HCT116 (cell line): ENCODE measurements around the gene PPP1R1B. TPM values are rescaled to one million over a fixed set of nuclear protein-coding genes. Genes with fewer than 3 reads are reported as not detected.

Experiments used
- ATAC-seq: fragments of 200-7000 bp; cut with Tn5 transposase; 2 replicates; pipeline ENCODE4 v1.9.1; 2020; ENCODE audit warnings: mild to moderate bottlenecking, moderate library complexity
- BruUV-seq: library from RNA; stranded (reverse); fragments of 400-500 nt; replicated peaks from 2 replicates; lab custom pipeline; 2021; lab: Mats Ljungman, UMichigan
- CTCF ChIA-PET: fragments of 300-600 bp; sonication (Branson Sonifier 250); formaldehyde crosslinking; loops from one replicate; lab custom pipeline; 2021; ENCODE audit warnings: antibody characterized with exemption; lab: Charles Lee
- POLR2A ChIA-PET: fragments of 300-600, 350-600 bp; sonication (Branson Sonifier 250); formaldehyde crosslinking; loops from one replicate; lab custom pipeline; 2021; ENCODE audit warnings: antibody characterized with exemption; lab: Charles Lee
- RAD21 ChIA-PET, 2 experiments: fragments of 300-600 bp; sonication (Branson Sonifier 250); formaldehyde crosslinking; loops; one replicate each; lab custom pipeline; 2023; ENCODE audit warnings: low total read pairs in 2 of 2; ENCODE audit not compliant: uncharacterized antibody in 2 of 2, unreplicated experiment in 2 of 2, low non-redundant PET in 1 of 2; lab: Charles Lee
- DNase-seq: peaks from one replicate; pipeline ENCODE4 v3.0.0-alpha.2; 2010; ENCODE audit warnings: low read depth, low spot score
- H2AFZ ChIP-seq: fragments of 200-600 bp; shearing (Covaris generic), sonication (generic); 2 replicates; pipeline ENCODE4 v1.6.1; 2017; ENCODE audit warnings: low read depth, mixed run types, mixed read lengths, antibody characterized with exemption, low read length; ENCODE audit not compliant: poor library complexity, severe bottlenecking
- H3K27ac ChIP-seq: 2 replicates; pipeline ENCODE4 v1.5.1; 2012; ENCODE audit warnings: low read depth, low read length
- H3K27me3 ChIP-seq: fragments of 200-600 bp; sonication (generic); 2 replicates; pipeline ENCODE4 v1.6.1; 2016; ENCODE audit warnings: mixed run types, low read length, mixed read lengths; ENCODE audit not compliant: insufficient read depth
- H3K36me3 ChIP-seq, 2 experiments: fragments of 200-500 bp in 1 of 2; fragments of 200-600 bp in 1 of 2; sonication (Bioruptor generic) in 1 of 2; sonication (generic) in 1 of 2; 2 replicates each; pipeline versions ENCODE4 v1.5.1 to v1.6.1; 2014 to 2016; ENCODE audit warnings: low read length in 2 of 2, inconsistent platforms in 1 of 2, mixed read lengths in 1 of 2, mixed run types in 1 of 2; ENCODE audit not compliant: insufficient read depth in 2 of 2, control insufficient read depth in 1 of 2
- H3K4me1 ChIP-seq, 2 experiments: fragments of 200-600 bp in 1 of 2; sonication (generic) in 1 of 2; 2 replicates each; pipeline versions ENCODE4 v1.5.1 to v1.6.1; 2012 to 2017; ENCODE audit warnings: low read length in 2 of 2, inconsistent platforms in 1 of 2, mild to moderate bottlenecking in 1 of 2, mixed read lengths in 1 of 2, mixed run types in 1 of 2, moderate library complexity in 1 of 2; ENCODE audit not compliant: insufficient read depth in 2 of 2, control insufficient read depth in 1 of 2
- H3K4me2 ChIP-seq: fragments of 200-600 bp; sonication (generic); 2 replicates; pipeline ENCODE4 v1.6.1; 2017; ENCODE audit warnings: mixed run types, low read length, mixed read lengths
- H3K4me3 ChIP-seq, 2 experiments: fragments of 200-600 bp in 1 of 2; sonication (generic) in 1 of 2; replicated peaks in 1 of 2; 2 replicates each; pipeline ENCODE4 v1.5.1; 2011 to 2016; ENCODE audit warnings: low read length in 2 of 2, control low read depth in 1 of 2, low read depth in 1 of 2, mild to moderate bottlenecking in 1 of 2, mixed read lengths in 1 of 2, mixed run types in 1 of 2
- H3K79me2 ChIP-seq: fragments of 200-600 bp; sonication (generic); 2 replicates; pipeline ENCODE4 v1.6.1; 2017; ENCODE audit warnings: mild to moderate bottlenecking, mixed run types, low read length, moderate library complexity, mixed read lengths; ENCODE audit not compliant: insufficient read depth
- H3K9ac ChIP-seq: fragments of 200-600 bp; sonication (generic); 2 replicates; pipeline ENCODE4 v1.6.1; 2016; ENCODE audit warnings: low read length, mixed read lengths
- H3K9me2 ChIP-seq: fragments of 200-600 bp; sonication (generic), shearing (Covaris generic); 2 replicates; pipeline ENCODE4 v1.6.1; 2017; ENCODE audit warnings: mixed run types, mild to moderate bottlenecking, moderate library complexity; ENCODE audit not compliant: insufficient read depth
- H3K9me3 ChIP-seq, 2 experiments: fragments of 200-500 bp in 1 of 2; fragments of 200-600 bp in 1 of 2; sonication (Bioruptor generic) in 1 of 2; sonication (generic) in 1 of 2; 2 replicates each; pipeline ENCODE4 v1.6.1; 2014 to 2017; ENCODE audit warnings: low read length in 2 of 2, mixed read lengths in 2 of 2, inconsistent platforms in 1 of 2, low read depth in 1 of 2, mild to moderate bottlenecking in 1 of 2, mixed run types in 1 of 2, moderate library complexity in 1 of 2; ENCODE audit not compliant: control insufficient read depth in 1 of 2, insufficient read depth in 1 of 2
- H4K20me1 ChIP-seq: fragments of 200-600 bp; sonication (generic), shearing (Covaris generic); 2 replicates; pipeline ENCODE4 v1.6.1; 2017; ENCODE audit warnings: mixed run types, mild to moderate bottlenecking, moderate library complexity; ENCODE audit not compliant: insufficient read depth
- CBX3 ChIP-seq: IDR thresholded peaks from 2 replicates; pipeline ENCODE4 v1.6.1; 2012; ENCODE audit warnings: low read depth
- CEBPB ChIP-seq: IDR thresholded peaks from 2 replicates; pipeline ENCODE4 v1.6.1; 2012; ENCODE audit warnings: low read depth
- ELF1 ChIP-seq: IDR thresholded peaks from 2 replicates; pipeline ENCODE4 v1.6.1; 2012; ENCODE audit warnings: low read depth, borderline replicate concordance
- EZH2phosphoT487 ChIP-seq: fragments of 200-600 bp; IDR thresholded peaks from 2 replicates; pipeline ENCODE4 v1.6.1; 2018; ENCODE audit warnings: antibody characterized with exemption, borderline replicate concordance
- FOSL1 ChIP-seq: IDR thresholded peaks from 2 replicates; pipeline ENCODE4 v1.6.1; 2012; ENCODE audit warnings: low read depth
- JUND ChIP-seq: IDR thresholded peaks from 2 replicates; pipeline ENCODE4 v1.6.1; 2012
- POLR2A ChIP-seq: IDR thresholded peaks from 2 replicates; pipeline ENCODE4 v1.7.0; 2011; ENCODE audit warnings: borderline replicate concordance; ENCODE audit not compliant: insufficient read depth, insufficient read length; ENCODE audit errors: extremely low read depth
- POLR2AphosphoS5 ChIP-seq: IDR thresholded peaks from 2 replicates; pipeline ENCODE4 v1.6.1; 2011; ENCODE audit warnings: mild to moderate bottlenecking, low read depth, low read length, moderate library complexity
- RAD21 ChIP-seq: IDR thresholded peaks from 2 replicates; pipeline ENCODE4 v1.6.1; 2012; ENCODE audit warnings: low read depth, mild to moderate bottlenecking
- SIN3A ChIP-seq: IDR thresholded peaks from 2 replicates; pipeline ENCODE4 v1.6.1; 2012; ENCODE audit warnings: low read depth
- TCF7L2 ChIP-seq: IDR thresholded peaks from 2 replicates; pipeline ENCODE4 v1.7.0; 2011; ENCODE audit warnings: borderline replicate concordance, inconsistent platforms; ENCODE audit not compliant: insufficient read depth, insufficient read length; ENCODE audit errors: extremely low read depth
- ZFX ChIP-seq: fragments of 450-650 bp; IDR thresholded peaks from 2 replicates; pipeline ENCODE4 v1.6.1; 2017
- ZNF274 ChIP-seq: fragments of 200-500 bp; sonication (Bioruptor generic); IDR thresholded peaks from 2 replicates; pipeline ENCODE4 v1.6.1; 2014; ENCODE audit warnings: mild to moderate bottlenecking, low read depth, low read length, inconsistent platforms
- intact Hi-C: fragments of 100-400 bp; cut with micrococcal nuclease; formaldehyde crosslinking; loops from 2 replicates; pipeline ENCODE4 v1.10.0; 2022
- total RNA-seq: library from RNA; stranded (reverse); gene quantifications from one replicate; pipeline ENCODE4 v1.2.1, GENCODE V29; 2021; ENCODE audit not compliant: unreplicated experiment
- TF ChIP-seq, protein P1 (sequence below): IDR thresholded peaks from 2 replicates; pipeline ENCODE4 v1.6.1; 2011; ENCODE audit warnings: mild to moderate bottlenecking, low read length, moderate library complexity; ENCODE audit not compliant: insufficient replicate concordance; ENCODE audit errors: extremely low read depth
- TF ChIP-seq, protein P2 (sequence below): IDR thresholded peaks from 2 replicates; pipeline ENCODE4 v1.6.1; 2012; ENCODE audit warnings: low read depth

The PPP1R1B gene
- total RNA-seq, 1 experiment from 2014 or later, result 0.49 TPM

DNA sequence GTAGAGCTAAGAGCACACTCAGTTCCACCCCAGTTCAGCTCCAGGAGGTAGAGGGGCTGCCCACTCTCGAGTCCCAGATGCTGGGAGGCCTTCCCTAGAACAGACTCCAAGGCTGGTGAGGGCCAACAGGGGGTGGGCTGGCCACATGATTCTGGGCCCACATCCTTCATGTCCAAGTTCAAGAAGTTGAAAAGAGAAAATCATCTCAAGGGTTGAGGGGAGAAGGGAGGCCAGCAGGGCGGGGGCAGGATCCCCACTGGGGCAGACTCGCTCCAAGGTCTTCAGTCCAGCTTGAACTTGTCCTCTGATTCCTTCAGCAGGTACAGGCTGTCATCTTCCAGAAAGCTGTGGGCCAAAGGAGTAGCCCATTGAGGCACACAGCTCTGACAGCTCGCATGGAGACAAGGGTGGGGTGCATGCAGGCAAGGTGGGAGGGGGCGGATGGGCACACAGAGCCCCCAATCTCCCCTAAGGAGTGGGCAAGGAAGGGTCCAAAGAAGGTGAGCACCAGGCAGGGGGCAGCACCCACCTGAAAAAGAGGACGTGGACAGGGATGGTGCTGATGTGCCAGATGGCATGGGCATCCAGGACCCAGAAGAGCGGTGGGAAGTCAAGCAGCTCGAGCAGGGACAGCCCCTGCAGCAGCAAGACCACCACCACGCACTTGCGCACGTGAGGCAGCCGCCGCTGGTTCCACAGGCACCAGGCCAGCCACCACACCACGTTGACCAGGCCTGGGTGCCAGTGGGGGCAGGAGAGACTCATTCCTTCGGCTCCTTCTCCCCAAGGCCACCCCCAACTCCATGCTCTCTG, 46.0 kb downstream of the PPP1R1B start:
- ChIA-PET POLR2A (no interaction called here), RAD21 (interaction anchor here (0.6 to 3.6 kb wide), 4 partner anchors 46 to 79 kb away, joined by 3 to 15 read pairs (median 4); no protein-coding TSS in a partner anchor), CTCF (interaction anchor here (0.6 to 3.9 kb wide), 8 partner anchors 20 to 400 kb away, joined by 3 to 51 read pairs (median 9); partner anchors contain the start of gene MIEN1)
- Histone ChIP-seq H3K4me3 (no peak overlapping the region), H3K79me2 (no peaks in the 10 kb centered on the region), H2AFZ (no peak overlapping the region), H4K20me1 (no peaks in the 10 kb centered on the region), H3K9me3 (no peaks in the 10 kb centered on the region), H3K36me3 (no peaks in the 10 kb centered on the region), H3K27ac (no peak overlapping the region; the same call in 1 of the 2 replicates), H3K4me2 (no peak overlapping the region), H3K4me1 (peaks cover 16 to 17% of the 10 kb centered on the region in 2 experiments; a peak in 2 of 4 replicates), H3K27me3 (no peaks in the 10 kb centered on the region), H3K9ac (no peak overlapping the region), H3K9me2 (no peaks in the 10 kb centered on the region)
- DNase-seq (no peak), ATAC-seq (peak; percentile 11; the same call in 1 of the 2 replicates)
- no peak for TF ChIP-seq CEBPB
- TF ChIP-seq POLR2A, result no peak
- no peak for TF ChIP-seq ZNF274
- TF ChIP-seq TCF7L2, result no peak
- TF ChIP-seq POLR2AphosphoS5, result no peak
- TF ChIP-seq EZH2phosphoT487, result no peak
- TF ChIP-seq, protein P1, sequence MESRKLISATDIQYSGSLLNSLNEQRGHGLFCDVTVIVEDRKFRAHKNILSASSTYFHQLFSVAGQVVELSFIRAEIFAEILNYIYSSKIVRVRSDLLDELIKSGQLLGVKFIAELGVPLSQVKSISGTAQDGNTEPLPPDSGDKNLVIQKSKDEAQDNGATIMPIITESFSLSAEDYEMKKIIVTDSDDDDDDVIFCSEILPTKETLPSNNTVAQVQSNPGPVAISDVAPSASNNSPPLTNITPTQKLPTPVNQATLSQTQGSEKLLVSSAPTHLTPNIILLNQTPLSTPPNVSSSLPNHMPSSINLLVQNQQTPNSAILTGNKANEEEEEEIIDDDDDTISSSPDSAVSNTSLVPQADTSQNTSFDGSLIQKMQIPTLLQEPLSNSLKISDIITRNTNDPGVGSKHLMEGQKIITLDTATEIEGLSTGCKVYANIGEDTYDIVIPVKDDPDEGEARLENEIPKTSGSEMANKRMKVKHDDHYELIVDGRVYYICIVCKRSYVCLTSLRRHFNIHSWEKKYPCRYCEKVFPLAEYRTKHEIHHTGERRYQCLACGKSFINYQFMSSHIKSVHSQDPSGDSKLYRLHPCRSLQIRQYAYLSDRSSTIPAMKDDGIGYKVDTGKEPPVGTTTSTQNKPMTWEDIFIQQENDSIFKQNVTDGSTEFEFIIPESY, result no peak
- no peak for TF ChIP-seq SIN3A
- no peak for TF ChIP-seq ZFX
- TF ChIP-seq CBX3, result no peak
- no peak for TF ChIP-seq FOSL1
- no peak for TF ChIP-seq ELF1
- TF ChIP-seq, protein P2, sequence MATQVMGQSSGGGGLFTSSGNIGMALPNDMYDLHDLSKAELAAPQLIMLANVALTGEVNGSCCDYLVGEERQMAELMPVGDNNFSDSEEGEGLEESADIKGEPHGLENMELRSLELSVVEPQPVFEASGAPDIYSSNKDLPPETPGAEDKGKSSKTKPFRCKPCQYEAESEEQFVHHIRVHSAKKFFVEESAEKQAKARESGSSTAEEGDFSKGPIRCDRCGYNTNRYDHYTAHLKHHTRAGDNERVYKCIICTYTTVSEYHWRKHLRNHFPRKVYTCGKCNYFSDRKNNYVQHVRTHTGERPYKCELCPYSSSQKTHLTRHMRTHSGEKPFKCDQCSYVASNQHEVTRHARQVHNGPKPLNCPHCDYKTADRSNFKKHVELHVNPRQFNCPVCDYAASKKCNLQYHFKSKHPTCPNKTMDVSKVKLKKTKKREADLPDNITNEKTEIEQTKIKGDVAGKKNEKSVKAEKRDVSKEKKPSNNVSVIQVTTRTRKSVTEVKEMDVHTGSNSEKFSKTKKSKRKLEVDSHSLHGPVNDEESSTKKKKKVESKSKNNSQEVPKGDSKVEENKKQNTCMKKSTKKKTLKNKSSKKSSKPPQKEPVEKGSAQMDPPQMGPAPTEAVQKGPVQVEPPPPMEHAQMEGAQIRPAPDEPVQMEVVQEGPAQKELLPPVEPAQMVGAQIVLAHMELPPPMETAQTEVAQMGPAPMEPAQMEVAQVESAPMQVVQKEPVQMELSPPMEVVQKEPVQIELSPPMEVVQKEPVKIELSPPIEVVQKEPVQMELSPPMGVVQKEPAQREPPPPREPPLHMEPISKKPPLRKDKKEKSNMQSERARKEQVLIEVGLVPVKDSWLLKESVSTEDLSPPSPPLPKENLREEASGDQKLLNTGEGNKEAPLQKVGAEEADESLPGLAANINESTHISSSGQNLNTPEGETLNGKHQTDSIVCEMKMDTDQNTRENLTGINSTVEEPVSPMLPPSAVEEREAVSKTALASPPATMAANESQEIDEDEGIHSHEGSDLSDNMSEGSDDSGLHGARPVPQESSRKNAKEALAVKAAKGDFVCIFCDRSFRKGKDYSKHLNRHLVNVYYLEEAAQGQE, result no peak
- TF ChIP-seq RAD21, result no peak
- no peak for TF ChIP-seq JUND
- no TSS peak for BruUV-seq
- intact Hi-C loops, result loop anchor here (1.0 to 5.0 kb wide), 3 partner anchors 50 to 125 kb away; no protein-coding TSS in a partner anchor
